Amniotic stem cell (primary cell): ENCODE data around the gene SVIL.
A peak's percentile ranks its signal among the peaks of the same experiment; 100 is the strongest.
"Not testable (repeated sequence)": the region's sequence is repeated elsewhere in the genome, so short reads cannot be mapped to it uniquely, and the experiment has no call there.

ENCODE experiments used
- DNase-seq: peaks from one replicate; lab custom pipeline; 2025; lab: John Stamatoyannopoulos, UW

Gene SVIL

GRCh38 chr10:29603223-29603896, 31.4 kb downstream of the SVIL start:
- DNase-seq, result no peak

- DNase-seq, result no peak
Measured at GRCh38 chr10:29600821-29601220, 34.0 kb downstream of the SVIL start.

DNA sequence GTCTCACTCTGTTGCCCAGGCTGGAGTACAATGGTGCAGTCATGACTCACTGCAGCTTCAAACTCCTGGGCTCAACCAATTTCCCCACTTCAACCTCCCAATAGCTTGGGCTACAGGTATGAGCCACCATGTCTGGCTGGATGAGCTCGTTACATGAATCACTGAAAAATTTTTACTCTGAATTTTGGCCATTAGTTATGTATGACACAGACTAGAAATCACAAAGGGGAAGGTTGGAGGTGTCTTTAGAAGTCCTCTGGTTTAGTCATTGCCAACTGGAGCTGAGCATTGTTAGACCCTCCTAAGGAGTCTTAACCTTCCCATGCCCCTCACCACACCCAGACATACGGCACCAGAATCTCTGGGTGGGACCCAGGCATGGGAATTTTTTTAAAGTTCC, 34.7 kb downstream of the SVIL start:
- DNase-seq, result no peak

GRCh38 chr10:29598851-29599311, 35.9 kb downstream of the SVIL start:
- DNase-seq, result peak; percentile 54

DNA sequence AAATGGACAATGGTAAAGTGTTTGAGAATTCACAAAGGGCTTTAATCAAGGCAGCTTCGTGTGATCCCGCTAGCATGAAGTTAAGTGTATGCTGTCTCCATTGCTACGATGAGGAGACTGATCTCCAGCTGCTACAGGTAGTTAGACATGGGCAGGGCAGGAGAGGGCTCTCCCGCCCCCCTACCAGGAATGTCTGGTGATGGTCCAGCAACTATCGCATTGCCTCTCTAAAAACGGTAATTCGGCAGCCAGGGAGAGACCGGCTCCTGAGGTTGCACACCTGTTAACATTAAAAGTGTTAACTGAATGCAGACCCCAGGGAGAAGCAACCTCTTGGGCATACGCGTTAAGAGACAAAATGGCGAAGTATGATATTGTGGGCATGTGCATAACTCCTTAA, 37.9 kb downstream of the SVIL start:
- DNase-seq, result no peak

GRCh38 chr10:29596356-29596755, 38.4 kb downstream of the SVIL start:
- no peak for DNase-seq

- DNase-seq, result no peak
Measured at GRCh38 chr10:29595636-29596225, 39.0 kb downstream of the SVIL start.

GRCh38 chr10:29595146-29595545, 39.6 kb downstream of the SVIL start:
- no peak for DNase-seq

DNA sequence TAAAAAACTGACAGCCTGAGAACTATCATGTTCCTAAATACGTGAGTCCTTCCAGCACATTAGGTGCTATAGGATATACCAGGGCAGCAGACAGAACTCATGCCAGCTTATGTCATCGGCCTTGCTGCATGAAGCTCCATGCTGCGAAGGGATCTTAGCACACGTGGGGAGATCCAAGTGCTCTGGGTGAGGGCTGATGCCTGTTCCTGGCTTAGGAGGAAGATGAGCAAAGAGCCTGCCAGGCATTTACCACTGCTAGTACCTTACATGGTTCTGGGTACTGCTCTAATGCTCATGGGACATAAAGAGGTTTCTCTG, 43.2 kb downstream of the SVIL start:
- DNase-seq, result no peak

DNA sequence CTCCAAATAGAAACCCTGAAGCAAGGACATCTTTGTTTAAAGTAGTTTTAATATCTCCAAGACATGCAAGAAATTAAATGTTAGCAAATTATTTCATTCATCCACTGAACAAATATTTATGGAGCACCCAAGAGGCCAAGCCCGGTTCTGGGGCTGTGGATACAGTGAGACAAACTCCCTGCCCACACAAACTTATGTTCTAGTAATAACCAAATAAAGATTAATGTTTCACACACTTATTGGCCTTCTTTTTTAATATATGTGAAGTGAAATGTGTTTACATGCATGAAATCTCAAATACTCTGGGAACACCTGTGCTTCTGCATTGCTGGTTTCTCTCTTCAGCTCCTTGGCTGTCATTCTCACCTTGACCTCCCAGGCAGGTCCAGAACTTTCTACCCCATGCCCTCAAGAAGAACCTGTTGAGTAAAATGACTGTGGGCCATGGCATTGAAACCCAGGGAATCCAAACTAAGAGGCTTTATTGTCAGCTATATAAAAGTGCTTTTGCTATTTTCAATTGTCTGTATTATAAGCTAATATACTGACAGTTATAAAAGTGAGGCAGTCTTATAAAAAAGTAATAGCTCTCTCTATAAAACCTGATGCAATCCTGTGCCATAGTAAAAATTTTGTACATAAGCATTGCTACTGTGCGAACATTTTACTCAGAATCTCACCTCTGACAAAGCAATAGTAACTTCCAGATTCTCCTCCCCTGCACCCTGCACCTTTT, 43.7 kb downstream of the SVIL start:
- DNase-seq, result no peak

DNA sequence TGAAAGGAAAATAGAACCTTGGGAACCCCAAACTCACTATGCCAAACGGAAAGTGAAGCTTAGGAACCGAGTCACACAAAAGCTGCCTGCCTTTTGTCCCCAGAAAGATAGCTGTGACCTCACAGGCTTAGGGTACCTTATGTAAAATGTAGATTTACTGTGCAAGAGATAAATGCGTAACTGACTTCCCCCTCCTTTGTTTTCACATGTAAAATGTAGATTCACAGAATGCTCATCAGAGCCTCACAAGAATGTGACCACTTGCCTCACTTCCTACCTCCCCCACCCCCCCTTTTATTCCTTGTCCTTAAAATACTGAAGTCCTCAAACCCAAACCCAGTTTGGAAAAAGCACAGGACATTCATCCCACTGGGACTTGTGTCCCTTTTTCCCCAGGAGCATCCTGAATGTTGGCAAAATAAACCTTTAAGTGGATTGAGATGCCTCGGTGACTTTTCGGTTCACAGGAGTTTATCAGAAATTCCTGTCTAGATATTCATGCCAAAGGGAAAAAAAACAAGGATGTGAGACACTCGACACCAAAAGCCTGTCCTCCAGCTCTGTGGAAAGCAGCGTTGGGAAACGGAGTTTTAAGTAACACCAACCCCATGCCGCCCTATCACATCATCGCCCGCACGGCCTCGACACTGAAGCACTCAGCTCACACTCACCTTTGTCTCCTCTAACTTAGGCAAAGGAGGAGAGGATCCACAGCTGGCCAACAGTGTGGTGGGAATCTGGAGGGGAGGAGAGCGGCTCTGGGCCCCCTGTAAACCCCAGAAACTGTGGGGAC, 45.9 kb downstream of the SVIL start:
- DNase-seq, result peak; percentile 36

DNA sequence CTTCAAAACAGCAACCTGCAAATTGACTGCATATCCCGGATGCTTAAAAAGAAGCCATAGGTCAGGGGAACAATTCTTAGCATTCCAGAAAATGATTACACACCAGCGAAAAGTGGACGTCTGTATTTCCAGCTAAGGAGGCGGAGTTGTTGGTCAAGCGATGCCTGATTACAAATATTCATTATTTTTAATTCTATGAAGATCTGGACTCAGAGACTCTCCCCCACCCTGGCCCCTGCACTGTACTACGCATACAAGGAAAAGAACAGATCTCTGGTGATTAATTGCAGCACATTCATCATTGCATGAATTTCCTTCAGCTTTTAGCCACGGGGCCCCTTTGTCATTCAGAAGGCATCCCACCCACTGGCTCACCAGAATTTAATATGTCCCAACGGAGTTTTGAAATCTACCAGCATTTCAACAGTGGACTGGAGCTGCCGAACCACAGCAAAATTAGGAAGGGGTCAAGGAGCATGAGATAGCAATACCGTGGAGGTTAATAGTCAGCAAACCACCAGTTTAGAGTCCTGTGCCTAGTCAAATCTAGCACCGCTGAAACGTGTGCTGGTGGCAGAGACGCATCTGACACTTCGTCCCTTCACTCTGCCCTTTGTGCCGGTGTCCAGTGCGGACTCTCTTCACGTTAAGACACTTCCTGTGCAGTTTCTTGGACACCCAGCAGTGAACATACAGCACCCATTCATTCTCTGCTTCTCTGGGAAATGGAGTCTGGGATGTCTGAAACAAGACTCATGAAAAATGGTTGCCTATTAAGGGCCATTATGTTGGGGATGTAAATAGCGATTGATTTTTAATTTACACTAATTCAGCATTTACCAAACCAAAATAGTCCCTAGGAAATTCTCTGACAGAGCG, 46.8 kb downstream of the SVIL start:
- DNase-seq, result not testable (repeated sequence)

DNA sequence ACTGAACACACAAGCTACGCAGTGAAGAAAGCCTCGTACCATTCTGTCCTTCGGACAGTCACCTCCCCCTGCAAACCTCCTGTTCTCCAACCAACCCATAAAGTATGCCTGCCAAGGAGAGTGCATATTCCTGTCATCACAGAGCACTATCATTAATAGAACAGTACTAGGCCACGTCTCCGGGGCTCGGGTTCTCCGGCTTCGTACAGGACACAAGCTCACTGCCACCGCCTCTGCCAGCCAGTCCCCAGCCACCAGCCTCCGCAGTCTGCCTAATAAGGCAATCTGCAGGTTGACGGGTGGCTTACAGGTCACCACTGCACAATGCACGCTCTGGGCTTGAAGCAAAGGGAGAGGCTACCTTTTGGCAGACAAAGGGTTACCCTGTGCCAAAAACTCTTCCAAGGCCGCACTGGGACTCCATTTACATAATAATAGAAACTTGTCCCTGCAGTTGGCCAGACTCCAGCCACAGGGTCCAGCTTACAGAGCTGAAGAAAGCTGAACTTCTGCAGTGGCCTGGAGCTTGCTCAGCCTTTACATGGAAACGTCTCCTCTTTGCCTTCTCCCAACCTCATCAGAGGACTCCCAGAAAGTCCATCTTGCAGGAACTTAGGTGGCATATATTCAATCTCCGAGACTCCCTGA, 47.5 kb downstream of the SVIL start:
- not testable (repeated sequence) for DNase-seq

DNA sequence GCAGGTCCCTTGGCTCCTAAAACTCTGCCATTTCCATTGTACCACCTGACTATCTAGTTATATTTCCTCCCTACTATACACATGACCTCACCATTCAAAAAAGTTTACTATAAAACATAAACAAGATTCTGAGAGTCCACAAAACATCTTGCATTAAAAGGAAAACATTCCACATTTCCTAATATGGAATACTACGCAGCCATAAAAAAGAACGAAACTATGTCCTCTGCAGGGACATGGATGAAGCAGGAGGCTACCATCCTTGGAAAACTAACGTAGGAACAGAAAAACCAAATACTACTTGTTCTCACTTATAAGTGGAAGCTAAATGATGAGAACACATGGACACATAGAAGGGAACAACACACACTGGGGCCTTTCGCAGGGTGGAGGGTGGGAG, 48.3 kb downstream of the SVIL start:
- DNase-seq, result no peak

GRCh38 chr10:29585488-29585976, 49.2 kb downstream of the SVIL start:
- no peak for DNase-seq

DNA sequence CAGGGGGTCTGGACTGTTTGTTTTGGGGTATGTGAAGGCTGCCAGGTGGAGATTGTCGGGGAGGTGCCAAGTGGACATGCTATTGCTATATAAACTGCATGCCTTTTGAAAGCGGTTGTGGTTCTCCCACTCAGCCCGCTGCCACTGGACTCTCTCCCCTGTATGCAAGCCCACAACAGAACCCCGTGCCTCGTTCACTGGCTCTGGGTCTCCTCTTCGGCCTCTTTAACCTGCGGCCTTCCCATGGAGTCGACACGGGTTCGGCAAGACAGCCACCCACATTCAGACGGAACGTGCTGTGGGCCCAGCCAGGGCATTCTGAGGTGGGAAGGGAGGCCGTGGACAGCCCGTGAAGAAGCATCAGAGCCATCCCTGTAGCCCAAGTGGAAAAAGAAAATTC, 50.3 kb downstream of the SVIL start:
- DNase-seq, result no peak

GRCh38 chr10:29583674-29584073, 51.1 kb downstream of the SVIL start:
- no peak for DNase-seq

DNA sequence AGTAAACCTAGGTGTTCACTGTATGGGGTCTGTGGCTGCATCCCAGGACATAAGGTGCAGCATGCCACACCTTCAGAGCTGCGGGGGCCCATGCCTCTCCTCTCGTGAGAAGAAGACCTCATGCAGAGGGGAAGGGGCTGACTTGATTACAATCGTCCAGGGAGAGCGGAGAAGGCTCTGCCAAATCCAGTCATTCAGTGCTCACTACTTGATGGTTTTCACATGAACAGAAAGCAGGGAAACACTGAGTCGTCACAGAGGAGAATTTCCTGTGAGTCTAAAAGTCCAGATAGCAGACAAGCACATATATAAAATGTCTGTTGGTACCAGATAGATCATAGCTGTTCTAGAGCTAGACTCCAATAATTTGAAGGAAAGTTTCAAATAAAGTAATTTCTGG, 52.0 kb downstream of the SVIL start:
- not testable (repeated sequence) for DNase-seq

DNA sequence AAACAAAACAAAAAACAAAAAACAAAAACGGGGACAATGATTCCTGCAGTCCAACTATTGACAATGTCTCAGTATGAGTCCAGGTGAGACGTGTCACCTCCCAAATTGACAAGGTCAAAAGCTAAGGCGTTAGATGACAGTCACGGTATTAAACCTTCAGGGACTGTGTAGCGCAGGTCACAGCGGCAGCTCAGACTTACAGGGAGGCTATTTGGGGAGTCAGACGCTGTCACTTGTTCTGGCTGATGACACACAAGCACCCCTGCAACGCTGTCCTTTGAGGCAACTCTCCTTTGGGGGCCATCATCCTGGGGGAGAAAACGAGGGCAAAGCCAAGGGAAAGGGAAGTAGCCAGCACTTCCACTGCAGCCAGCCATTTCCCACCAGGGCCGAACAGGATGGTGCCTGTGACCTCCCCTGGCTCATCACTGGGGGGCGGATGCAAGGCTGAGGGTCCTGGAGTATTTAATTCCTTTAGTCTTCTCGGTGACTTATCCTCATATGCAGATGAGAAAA, 55.3 kb downstream of the SVIL start:
- DNase-seq, result no peak

- DNase-seq, result no peak
Measured at GRCh38 chr10:29578457-29578856, 56.3 kb downstream of the SVIL start.

DNA sequence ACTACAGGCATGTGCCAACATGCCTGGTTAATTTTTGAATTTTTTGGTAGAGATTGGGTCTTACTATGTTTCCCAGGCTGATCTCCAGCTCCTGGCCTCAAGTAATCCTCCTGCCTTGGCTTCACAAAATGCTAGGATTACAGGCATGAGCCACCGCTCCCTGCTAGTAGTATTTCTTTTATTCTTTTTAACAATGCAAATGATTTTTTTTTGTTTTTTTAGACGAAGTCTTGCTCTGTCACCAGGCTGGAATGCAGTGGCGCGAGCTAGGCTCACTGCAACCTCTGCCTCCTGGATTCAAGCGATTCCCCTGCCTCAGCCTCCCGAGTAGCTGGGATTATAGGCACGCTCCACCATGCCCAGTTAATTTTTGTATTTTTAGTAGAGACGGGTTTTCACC, 58.1 kb downstream of the SVIL start:
- DNase-seq, result no peak
